Measurements from ENCODE around the gene CYB561D1. TPM values are rescaled to one million over a fixed set of nuclear protein-coding genes. Genes with fewer than 3 reads are reported as not detected.
"Not testable (repeated sequence)": the region's sequence is repeated elsewhere in the genome, so short reads cannot be mapped to it uniquely, and the experiment has no call there.

CYB561D1 gene
- 8.6 TPM for polyA plus RNA-seq

GRCh38 chr1:109493805-109494539 is at the start of gene CYB561D1:
TSS of gene CYB561D1 (plus strand) at chr1:109494094. CDS start at chr1:109494140, 46 bp downstream.
- Mint-ChIP-seq H3K27ac (peak within 1 kb of the TSS; percentile 88 to 96 (median 94)), H3K36me3 (no peaks in the 10 kb centered on the region), H3K4me3 (peak within 1 kb of the TSS; percentile 95 to 99 (median 97)), H3K9me3 (no peaks in the 10 kb centered on the region), H3K27me3 (no peaks in the 10 kb centered on the region), H3K4me1 (peaks cover 24 to 27% (median 27%) of the 10 kb centered on the region in 3 donors)

- Mint-ChIP-seq H3K36me3 (no peaks in the 10 kb centered on the region), H3K27me3 (peaks cover 3% of the 10 kb centered on the region), H3K4me1 (peaks cover 0 to 2% (median 2%) of the 10 kb centered on the region in 3 donors)
These were observed 49.5 kb upstream of the CYB561D1 start for GRCh38 chr1:109444346-109444745.

DNA sequence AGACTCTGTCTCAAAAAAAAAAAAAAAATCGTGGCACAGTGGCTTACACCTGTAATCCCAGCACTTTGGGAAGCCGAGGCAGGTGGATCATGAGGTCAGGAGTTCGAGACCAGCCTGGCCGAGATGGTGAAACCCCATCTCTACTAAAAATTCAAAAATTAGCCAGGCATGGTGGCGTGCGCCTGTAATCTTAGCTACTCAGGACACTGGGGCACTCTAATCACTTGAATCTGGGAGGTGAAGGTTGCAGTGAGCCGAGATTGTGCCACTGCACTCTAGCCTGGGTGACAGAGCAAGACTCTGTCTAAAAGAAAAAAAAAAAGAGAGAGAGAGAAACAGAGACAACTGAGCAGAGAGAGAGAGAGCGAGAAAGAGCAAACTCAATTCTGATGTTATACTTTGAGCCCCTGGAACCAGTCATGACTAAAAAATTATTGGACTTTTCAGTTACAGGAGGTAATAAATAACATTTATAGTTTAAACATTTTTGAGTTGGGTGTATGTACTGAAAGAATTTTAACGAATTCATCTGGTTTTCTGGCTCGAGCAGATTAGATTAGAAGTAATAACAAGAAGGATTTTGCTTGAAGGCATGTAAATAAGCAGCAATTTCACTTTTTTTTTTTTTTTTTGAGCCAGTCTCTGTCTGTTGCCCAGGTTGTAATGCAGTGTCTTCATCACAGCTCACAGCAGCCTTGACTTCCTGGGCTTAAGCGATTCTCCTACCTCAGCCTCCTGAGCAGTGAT is 47.8 kb upstream of the CYB561D1 start:
- not testable (repeated sequence) for H3K4me1 Mint-ChIP-seq, H3K36me3 Mint-ChIP-seq, H3K4me3 Mint-ChIP-seq, H3K9me3 Mint-ChIP-seq, H3K27ac Mint-ChIP-seq
- peaks cover 12% of the 10 kb centered on the region for H3K27me3 Mint-ChIP-seq

More at GRCh38 chr1:109444346-109444745, 49.5 kb upstream of the CYB561D1 start:
- no peak overlapping the region for H3K4me3 Mint-ChIP-seq
- no peak overlapping the region for H3K27ac Mint-ChIP-seq
- no peaks in the 10 kb centered on the region for H3K9me3 Mint-ChIP-seq

GRCh38 chr1:109447524-109447923 is 46.4 kb upstream of the CYB561D1 start:
- H3K4me1 Mint-ChIP-seq = peaks cover 0 to 2% (median 2%) of the 10 kb centered on the region in 3 donors
- peaks cover 0 to 4% (median 3%) of the 10 kb centered on the region in 3 donors for H3K9me3 Mint-ChIP-seq
- H3K36me3 Mint-ChIP-seq = peaks cover 1% of the 10 kb centered on the region
- no peak overlapping the region for H3K4me3 Mint-ChIP-seq
- H3K27me3 Mint-ChIP-seq = peaks cover 12% of the 10 kb centered on the region
- H3K27ac Mint-ChIP-seq = no peak overlapping the region

DNA sequence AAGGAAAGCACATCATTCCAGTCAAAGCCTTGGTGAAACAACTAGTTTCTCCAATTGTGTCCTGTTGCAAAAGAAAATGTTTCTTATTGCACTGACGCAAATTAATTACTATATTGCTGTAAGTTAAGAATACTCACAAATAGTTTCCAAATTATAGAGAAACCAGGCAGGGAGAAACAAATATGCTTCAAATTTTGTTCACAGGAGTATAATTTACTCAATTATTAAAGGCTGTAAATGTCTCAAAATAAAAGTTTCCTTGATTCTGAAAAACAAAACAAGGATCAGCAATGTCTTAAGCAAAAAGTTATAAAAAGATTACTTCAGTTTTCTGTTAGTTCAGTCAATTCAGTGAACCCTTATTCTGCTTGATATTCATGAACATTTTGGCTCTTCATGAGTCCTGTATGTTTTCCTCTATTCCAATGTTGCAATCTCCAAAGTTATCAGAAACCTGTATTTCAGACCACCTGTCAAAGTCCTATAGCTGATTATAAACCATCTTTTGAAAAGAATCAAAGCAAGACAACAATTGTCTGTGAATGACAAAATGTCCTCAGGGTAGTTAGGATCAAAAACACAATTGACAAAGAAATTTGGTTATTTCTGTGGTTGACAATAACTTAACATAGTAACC is 39.3 kb upstream of the CYB561D1 start:
- Mint-ChIP-seq H3K4me1 (peaks cover 0 to 2% (median 0%) of the 10 kb centered on the region in 3 donors), H3K36me3 (no peaks in the 10 kb centered on the region), H3K27ac (no peak overlapping the region), H3K27me3 (peaks cover 18% of the 10 kb centered on the region), H3K9me3 (peaks cover 10 to 17% (median 16%) of the 10 kb centered on the region in 3 donors), H3K4me3 (no peak overlapping the region)

DNA sequence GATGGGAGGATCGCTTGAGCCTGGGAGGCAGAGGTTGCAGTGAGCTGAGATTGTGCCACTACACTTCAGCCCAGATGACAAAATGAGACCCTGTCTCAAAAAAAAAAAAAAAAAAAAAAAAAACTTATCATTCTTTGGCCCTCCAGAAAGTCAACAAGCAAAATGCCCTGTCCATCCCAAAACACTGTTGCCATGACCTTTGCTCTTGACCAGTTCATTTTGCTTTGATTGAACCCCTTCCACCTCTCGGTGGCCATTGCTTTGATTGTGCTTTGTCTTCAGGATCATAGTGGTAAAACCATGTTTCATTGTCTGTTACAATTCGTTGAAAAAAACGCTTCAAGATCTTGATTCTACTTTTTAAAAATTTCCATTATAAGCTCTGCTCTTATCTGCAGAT is 36.1 kb upstream of the CYB561D1 start:
- H3K27me3 Mint-ChIP-seq = peaks cover 20% of the 10 kb centered on the region

DNA sequence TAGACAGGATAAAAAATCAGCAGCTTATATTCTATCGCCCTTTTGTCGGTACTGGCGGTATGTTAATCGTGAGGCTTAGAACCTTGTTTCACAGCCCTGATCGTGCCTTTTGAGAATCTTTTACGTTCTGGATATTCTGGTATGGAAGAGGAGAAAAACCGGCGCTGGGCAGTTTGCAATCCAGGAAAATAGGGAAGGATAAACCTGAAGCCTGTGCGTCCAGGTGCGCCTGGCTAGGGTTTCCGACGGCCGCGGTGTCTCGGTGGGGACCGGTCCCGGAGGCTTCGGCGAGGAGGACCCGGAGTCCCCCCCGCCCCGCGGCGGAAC is 27.8 kb upstream of the CYB561D1 start:
- peaks cover 0 to 12% (median 0%) of the 10 kb centered on the region in 3 donors for H3K4me1 Mint-ChIP-seq
- peak overlapping the region in 1 of 3 donors; percentile 64 for H3K27ac Mint-ChIP-seq
- H3K36me3 Mint-ChIP-seq = no peaks in the 10 kb centered on the region
- H3K4me3 Mint-ChIP-seq = peak overlapping the region in 3 of 4 donors; percentile 47 to 85 (median 82)
- no peaks in the 10 kb centered on the region for H3K9me3 Mint-ChIP-seq
- peaks cover 43% of the 10 kb centered on the region for H3K27me3 Mint-ChIP-seq

More for the DNA sequence above, 36.1 kb upstream of the CYB561D1 start:
- Mint-ChIP-seq H3K4me3 (no peak overlapping the region), H3K9me3 (peaks cover 6 to 17% (median 15%) of the 10 kb centered on the region in 3 donors), H3K27ac (no peak overlapping the region), H3K36me3 (no peaks in the 10 kb centered on the region), H3K4me1 (peaks cover 0 to 2% (median 0%) of the 10 kb centered on the region in 3 donors)

DNA sequence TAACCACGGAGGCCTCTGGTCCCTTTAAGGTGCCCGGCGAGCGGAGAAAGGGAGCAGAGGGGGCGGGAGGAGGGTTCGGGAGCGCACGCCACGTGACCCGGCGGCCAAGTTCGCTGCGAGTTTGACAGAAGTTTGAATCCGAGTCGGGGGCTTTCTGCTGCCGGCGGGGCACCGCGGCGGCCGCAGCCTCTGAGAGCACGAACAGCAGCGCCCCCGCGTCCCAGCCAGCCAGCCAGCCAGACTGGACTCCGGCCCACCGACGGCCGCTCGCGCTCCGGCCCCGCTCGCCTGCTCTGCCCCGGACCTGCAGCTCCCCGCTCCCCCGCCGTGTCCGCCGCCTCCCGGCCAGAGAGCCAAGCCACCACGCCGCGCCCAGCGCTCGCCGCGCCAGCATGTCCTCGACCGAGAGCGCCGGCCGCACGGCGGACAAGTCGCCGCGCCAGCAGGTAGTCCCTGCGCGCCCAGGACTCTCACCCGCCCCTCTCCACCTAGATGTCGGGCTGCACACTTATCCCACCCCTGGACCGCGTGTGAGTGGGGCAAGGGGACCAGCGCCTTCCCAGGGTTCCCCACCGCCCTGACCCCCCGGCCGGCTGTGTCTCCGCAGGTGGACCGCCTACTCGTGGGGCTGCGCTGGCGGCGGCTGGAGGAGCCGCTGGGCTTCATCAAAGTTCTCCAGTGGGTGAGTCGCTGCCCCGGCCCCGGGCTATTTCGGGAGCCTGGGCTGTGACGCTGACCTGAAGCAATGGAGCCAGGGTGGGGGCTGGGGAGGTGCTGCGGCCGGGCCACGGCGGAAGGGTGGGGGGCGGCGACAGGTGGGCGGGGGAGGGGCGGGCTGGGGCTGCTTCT is 27.2 kb upstream of the CYB561D1 start, which contains the start of gene SYPL2:
Gene SYPL2, plus strand, starts transcription at position 95 of the 849 bp plus-strand sequence. Its CDS starts 298 bp downstream, at position 393.
- Mint-ChIP-seq H3K4me1 (peaks cover 0 to 12% (median 0%) of the 10 kb centered on the region in 3 donors), H3K27me3 (peaks cover 41% of the 10 kb centered on the region), H3K4me3 (peak within 1 kb of the TSS; percentile 41 to 85 (median 68)), H3K36me3 (no peaks in the 10 kb centered on the region), H3K27ac (peak within 1 kb of the TSS in 1 of 3 donors; percentile 64), H3K9me3 (no peaks in the 10 kb centered on the region)

GRCh38 chr1:109467301-109467777 is 26.6 kb upstream of the CYB561D1 start:
- H3K27me3 Mint-ChIP-seq = peaks cover 40% of the 10 kb centered on the region
- H3K27ac Mint-ChIP-seq = no peak overlapping the region
- peaks cover 0 to 12% (median 0%) of the 10 kb centered on the region in 3 donors for H3K4me1 Mint-ChIP-seq

GRCh38 chr1:109468061-109468460 is 25.8 kb upstream of the CYB561D1 start:
- Mint-ChIP-seq H3K27ac (no peak overlapping the region), H3K9me3 (no peaks in the 10 kb centered on the region), H3K4me3 (no peak overlapping the region), H3K27me3 (peaks cover 44% of the 10 kb centered on the region), H3K4me1 (peaks cover 0 to 12% (median 0%) of the 10 kb centered on the region in 3 donors), H3K36me3 (no peaks in the 10 kb centered on the region)

More at GRCh38 chr1:109467301-109467777, 26.6 kb upstream of the CYB561D1 start:
- H3K4me3 Mint-ChIP-seq = peak overlapping the region in 3 of 4 donors; percentile 41 to 66 (median 51)
- no peaks in the 10 kb centered on the region for H3K36me3 Mint-ChIP-seq
- no peaks in the 10 kb centered on the region for H3K9me3 Mint-ChIP-seq

DNA sequence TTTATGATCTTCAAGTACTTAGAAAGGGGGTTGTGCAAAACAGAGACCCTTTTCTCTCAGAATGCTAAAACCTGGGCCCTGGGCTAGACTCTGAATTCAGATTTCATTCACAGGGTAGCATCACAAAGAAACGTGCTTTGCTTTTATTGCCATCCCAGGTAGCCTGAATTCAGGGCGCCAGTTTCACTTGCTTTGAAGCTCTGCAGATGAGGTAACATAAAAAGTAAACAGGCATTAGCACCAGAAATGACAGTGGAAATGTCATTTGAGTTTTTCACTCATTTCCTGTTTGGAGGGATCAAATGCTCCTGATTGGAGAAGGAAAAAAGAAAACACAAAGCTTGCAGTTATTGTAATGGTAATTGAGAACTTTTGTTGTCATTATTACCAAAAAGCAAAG is 25.0 kb upstream of the CYB561D1 start:
- H3K27me3 Mint-ChIP-seq = peaks cover 47% of the 10 kb centered on the region
- no peaks in the 10 kb centered on the region for H3K9me3 Mint-ChIP-seq
- no peak overlapping the region for H3K27ac Mint-ChIP-seq
- H3K36me3 Mint-ChIP-seq = no peaks in the 10 kb centered on the region
- no peak overlapping the region for H3K4me3 Mint-ChIP-seq
- peaks cover 0 to 12% (median 0%) of the 10 kb centered on the region in 3 donors for H3K4me1 Mint-ChIP-seq

- no peaks in the 10 kb centered on the region for H3K36me3 Mint-ChIP-seq
- no peak overlapping the region for H3K4me3 Mint-ChIP-seq
These were observed 23.6 kb upstream of the CYB561D1 start for GRCh38 chr1:109470245-109470644.

GRCh38 chr1:109472779-109473178 is 21.1 kb upstream of the CYB561D1 start:
- no peak overlapping the region for H3K27ac Mint-ChIP-seq
- H3K27me3 Mint-ChIP-seq = peaks cover 40% of the 10 kb centered on the region
- H3K4me1 Mint-ChIP-seq = peaks cover 0 to 4% (median 0%) of the 10 kb centered on the region in 3 donors
- H3K36me3 Mint-ChIP-seq = no peaks in the 10 kb centered on the region
- no peak overlapping the region for H3K4me3 Mint-ChIP-seq
- no peaks in the 10 kb centered on the region for H3K9me3 Mint-ChIP-seq

More at GRCh38 chr1:109470245-109470644, 23.6 kb upstream of the CYB561D1 start:
- H3K4me1 Mint-ChIP-seq = peaks cover 0 to 6% (median 0%) of the 10 kb centered on the region in 3 donors
- H3K9me3 Mint-ChIP-seq = no peaks in the 10 kb centered on the region
- H3K27me3 Mint-ChIP-seq = peaks cover 41% of the 10 kb centered on the region
- H3K27ac Mint-ChIP-seq = no peak overlapping the region
